ENCODE results near the gene BPHL.
"Not testable (repeated sequence)": the region's sequence is repeated elsewhere in the genome, so short reads cannot be mapped to it uniquely, and the experiment has no call there.

Gene BPHL

GRCh38 chr6:3118353-3119039, at the start of gene BPHL:
BPHL (plus strand) TSS chr6:3118711; CDS start chr6:3118741, 30 bp downstream.
- peak; percentile 92 for DNase-seq (ENCODE audit: low spot score)

GRCh38 chr6:3071568-3071967, 46.9 kb upstream of the BPHL start:
- DNase-seq (ENCODE audit: low spot score), result no peak

- DNase-seq (ENCODE audit: low spot score), result no peak
Observed at GRCh38 chr6:3072798-3073197, 45.7 kb upstream of the BPHL start.

- no peak for DNase-seq (ENCODE audit: low spot score)
Observed at GRCh38 chr6:3073382-3073781, 45.1 kb upstream of the BPHL start.

GRCh38 chr6:3075772-3076113, 42.8 kb upstream of the BPHL start:
- DNase-seq (ENCODE audit: low spot score), result no peak

- DNase-seq (ENCODE audit: low spot score), result no peak
Observed at GRCh38 chr6:3076320-3076719, 42.2 kb upstream of the BPHL start.

GRCh38 chr6:3077430-3077829, 41.1 kb upstream of the BPHL start:
- no peak for DNase-seq (ENCODE audit: low spot score)

GRCh38 chr6:3078952-3079351, 39.6 kb upstream of the BPHL start:
- not testable (repeated sequence) for DNase-seq (ENCODE audit: low spot score)

- DNase-seq (ENCODE audit: low spot score), result no peak
Observed at GRCh38 chr6:3079682-3080081, 38.8 kb upstream of the BPHL start.

- no peak for DNase-seq (ENCODE audit: low spot score)
Observed at GRCh38 chr6:3081960-3082359, 36.6 kb upstream of the BPHL start.

GRCh38 chr6:3085074-3085473, 33.4 kb upstream of the BPHL start:
- no peak for DNase-seq (ENCODE audit: low spot score)

- no peak for DNase-seq (ENCODE audit: low spot score)
Observed at GRCh38 chr6:3086282-3086946, 32.1 kb upstream of the BPHL start.

- no peak for DNase-seq (ENCODE audit: low spot score)
Observed at GRCh38 chr6:3088446-3088845, 30.1 kb upstream of the BPHL start.

- no peak for DNase-seq (ENCODE audit: low spot score)
Observed at GRCh38 chr6:3088968-3089367, 29.5 kb upstream of the BPHL start.

- DNase-seq (ENCODE audit: low spot score), result no peak
Observed at GRCh38 chr6:3090013-3090412, 28.5 kb upstream of the BPHL start.

GRCh38 chr6:3094815-3095214, 23.7 kb upstream of the BPHL start:
- DNase-seq (ENCODE audit: low spot score), result no peak

GRCh38 chr6:3102875-3103274, 15.6 kb upstream of the BPHL start:
- no peak for DNase-seq (ENCODE audit: low spot score)

- no peak for DNase-seq (ENCODE audit: low spot score)
Observed at GRCh38 chr6:3108746-3109414, 9.6 kb upstream of the BPHL start.

GRCh38 chr6:3109761-3110160, 8.8 kb upstream of the BPHL start:
- DNase-seq (ENCODE audit: low spot score), result no peak

GRCh38 chr6:3114377-3114776, 4.1 kb upstream of the BPHL start:
- DNase-seq (ENCODE audit: low spot score), result no peak

- no peak for DNase-seq (ENCODE audit: low spot score)
Observed at GRCh38 chr6:3117912-3118352, 579 bp upstream of the BPHL start.

GRCh38 chr6:3119040-3119723, 671 bp downstream of the BPHL start:
- peak; percentile 68 for DNase-seq (ENCODE audit: low spot score)

GRCh38 chr6:3120765-3121089, 2.2 kb downstream of the BPHL start:
- DNase-seq (ENCODE audit: low spot score), result no peak
